Karpas-422 (cell line): ENCODE data around the gene VPS25. TPM values are rescaled to one million over a fixed set of nuclear protein-coding genes. Genes with fewer than 3 reads are reported as not detected.

ENCODE experiments used
- small RNA-seq: library from RNA; depleted of rRNA; stranded (forward); fragments of <200 nt; gene quantifications from one replicate; pipeline ENCODE3, GENCODE V24; 2014
- total RNA-seq: library from RNA; depleted of rRNA; stranded (reverse); fragments of >200 nt; shearing (Covaris generic); gene quantifications from 2 replicates; pipeline ENCODE4 v1.2.3, GENCODE V29; 2014; ENCODE audit warnings: low replicate concordance; rRNA removed

The VPS25 gene
- total RNA-seq, 1 experiment from 2014 or later = 43.9 TPM

Small RNAs within 50 kb of the gene (small RNA-seq; reads per million reads assigned to genes)
- gene HMGN2P15 (not detected), gene MIR6781 (not detected)

Other genes starting within 250 kb of the VPS25 start
- gene NAGLU, start 237.2 kb upstream of the VPS25 start, total RNA-seq = 40.0 and 71.8 TPM in 2 replicates
- 0.22 and 1.3 TPM in 2 replicates for gene HSD17B1, start 220.5 kb upstream of the VPS25 start, total RNA-seq
- gene COASY, start 211.3 kb upstream of the VPS25 start, total RNA-seq = 46.7 and 56.2 TPM in 2 replicates
- gene MLX, start 206.3 kb upstream of the VPS25 start, total RNA-seq = 33.0 and 42.4 TPM in 2 replicates
- gene PSMC3IP, start 195.7 kb upstream of the VPS25 start, total RNA-seq = 5.3 and 7.9 TPM in 2 replicates
- gene RETREG3, start 164.1 kb upstream of the VPS25 start, total RNA-seq = 37.4 and 39.5 TPM in 2 replicates
- 27.4 and 47.6 TPM in 2 replicates for gene TUBG1, start 163.8 kb upstream of the VPS25 start, total RNA-seq
- 15.3 and 17.5 TPM in 2 replicates for gene TUBG2, start 114.2 kb upstream of the VPS25 start, total RNA-seq
- gene PLEKHH3, start 96.5 kb upstream of the VPS25 start, total RNA-seq = 6.7 and 7.0 TPM in 2 replicates
- 0.22 TPM in 1 of 2 replicates, not detected in the other for gene CCR10, start 91.6 kb upstream of the VPS25 start, total RNA-seq
- 0.19 and 0.65 TPM in 2 replicates for gene CNTNAP1, start 90.9 kb upstream of the VPS25 start, total RNA-seq
- 38.0 and 52.6 TPM in 2 replicates for gene EZH1, start 28.4 kb upstream of the VPS25 start, total RNA-seq
- not detected in 2 replicates for gene RAMP2, start 12.2 kb upstream of the VPS25 start, total RNA-seq
- gene WNK4, start 7.2 kb downstream of the VPS25 start, total RNA-seq = 0.76 and 3.3 TPM in 2 replicates
- 63.9 and 64.1 TPM in 2 replicates for gene COA3, start 25.3 kb downstream of the VPS25 start, total RNA-seq
- not detected in 2 replicates for gene CNTD1, start 25.4 kb downstream of the VPS25 start, total RNA-seq
- 117 and 136 TPM in 2 replicates for gene BECN1, start 50.8 kb downstream of the VPS25 start, total RNA-seq
- gene PSME3, start 59.9 kb downstream of the VPS25 start, total RNA-seq = 73.4 and 88.7 TPM in 2 replicates
- 0.67 and 1.5 TPM in 2 replicates for gene AOC2, start 71.1 kb downstream of the VPS25 start, total RNA-seq
- 0.19 and 0.47 TPM in 2 replicates for gene AOC3, start 77.8 kb downstream of the VPS25 start, total RNA-seq
- not detected in 2 replicates for gene G6PC1, start 127.3 kb downstream of the VPS25 start, total RNA-seq
- gene AARSD1, start 191.0 kb downstream of the VPS25 start, total RNA-seq = 17.7 and 38.9 TPM in 2 replicates
- 0.11 and 0.45 TPM in 2 replicates for gene PTGES3L, start 206.6 kb downstream of the VPS25 start, total RNA-seq
- 9.2 and 16.6 TPM in 2 replicates for gene RUNDC1, start 207.1 kb downstream of the VPS25 start, total RNA-seq
- 1,746 and 2,567 TPM in 2 replicates for gene RPL27, start 225.0 kb downstream of the VPS25 start, total RNA-seq
- gene IFI35, start 233.3 kb downstream of the VPS25 start, total RNA-seq = 19.1 and 27.2 TPM in 2 replicates
- 45.7 and 55.1 TPM in 2 replicates for gene VAT1, start 248.9 kb downstream of the VPS25 start, total RNA-seq